Stimulated activated effector memory CD8-positive, alpha-beta T cell treated with anti-CD3 and anti-CD28 coated beads, Interleukin-12 subunit alpha, Interleukin-12 subunit beta, amount 100 ng/mL, for 72 hours (primary cell): ENCODE data around the gene SKA1.
"Not testable (repeated sequence)": the region's sequence is repeated elsewhere in the genome, so short reads cannot be mapped to it uniquely, and the experiment has no call there.

ENCODE experiments used
- ATAC-seq: fragments of 150-1000 bp; cut with Tn5 transposase; 2 replicates; pipeline ENCODE4 v1.10.0; 2021
- DNase-seq, 2 donors: peaks; one replicate each; pipeline ENCODE4 v3.0.0; 2021 to 2022; ENCODE audit warnings: low spot score in 2 of 2
- H3K27ac Mint-ChIP-seq: one replicate; pipeline ENCODE4 v1.8.0; 2022; ENCODE audit warnings: mild to moderate bottlenecking, mixed read lengths
- H3K36me3 Mint-ChIP-seq: one replicate; pipeline ENCODE4 v1.8.0; 2022; ENCODE audit warnings: mild to moderate bottlenecking, mixed read lengths
- H3K4me1 Mint-ChIP-seq: one replicate; pipeline ENCODE4 v1.8.0; 2022; ENCODE audit warnings: mixed read lengths
- H3K4me3 Mint-ChIP-seq: one replicate; pipeline ENCODE4 v1.8.0; 2022; ENCODE audit warnings: mild to moderate bottlenecking, mixed read lengths
- H3K9me3 Mint-ChIP-seq: one replicate; pipeline ENCODE4 v1.8.0; 2022; ENCODE audit warnings: mixed read lengths

The SKA1 gene

GRCh38 chr18:50405582-50406271, 30.9 kb downstream of the SKA1 start:
- no peak overlapping the region for H3K27ac Mint-ChIP-seq
- no peak for ATAC-seq

GRCh38 chr18:50409236-50409635, 34.4 kb downstream of the SKA1 start:
- Mint-ChIP-seq H3K9me3 (no peaks in the 10 kb centered on the region), H3K4me1 (no peaks in the 10 kb centered on the region), H3K4me3 (no peak overlapping the region), H3K36me3 (no peaks in the 10 kb centered on the region), H3K27ac (no peak overlapping the region)
- ATAC-seq (no peak), DNase-seq (no peak)

More at GRCh38 chr18:50405582-50406271, 30.9 kb downstream of the SKA1 start:
- no peak for DNase-seq
- no peak overlapping the region for H3K4me3 Mint-ChIP-seq
- H3K9me3 Mint-ChIP-seq = no peaks in the 10 kb centered on the region
- no peaks in the 10 kb centered on the region for H3K36me3 Mint-ChIP-seq
- no peaks in the 10 kb centered on the region for H3K4me1 Mint-ChIP-seq

GRCh38 chr18:50410008-50410407, 35.2 kb downstream of the SKA1 start:
- no peak for DNase-seq
- no peak for ATAC-seq
- Mint-ChIP-seq H3K4me1 (no peaks in the 10 kb centered on the region), H3K9me3 (no peaks in the 10 kb centered on the region), H3K27ac (no peak overlapping the region), H3K4me3 (no peak overlapping the region), H3K36me3 (no peaks in the 10 kb centered on the region)

- no peak overlapping the region for H3K4me3 Mint-ChIP-seq
- H3K27ac Mint-ChIP-seq = no peak overlapping the region
- no peaks in the 10 kb centered on the region for H3K9me3 Mint-ChIP-seq
- ATAC-seq (no peak), DNase-seq (no peak)
- H3K36me3 Mint-ChIP-seq = no peaks in the 10 kb centered on the region
- H3K4me1 Mint-ChIP-seq = no peaks in the 10 kb centered on the region
Measured at GRCh38 chr18:50410894-50411293, 36.0 kb downstream of the SKA1 start.

- not testable (repeated sequence) for DNase-seq, H3K27ac Mint-ChIP-seq, H3K36me3 Mint-ChIP-seq, H3K9me3 Mint-ChIP-seq, H3K4me3 Mint-ChIP-seq, ATAC-seq, H3K4me1 Mint-ChIP-seq
Measured at GRCh38 chr18:50416832-50417231, 42.0 kb downstream of the SKA1 start.

DNA sequence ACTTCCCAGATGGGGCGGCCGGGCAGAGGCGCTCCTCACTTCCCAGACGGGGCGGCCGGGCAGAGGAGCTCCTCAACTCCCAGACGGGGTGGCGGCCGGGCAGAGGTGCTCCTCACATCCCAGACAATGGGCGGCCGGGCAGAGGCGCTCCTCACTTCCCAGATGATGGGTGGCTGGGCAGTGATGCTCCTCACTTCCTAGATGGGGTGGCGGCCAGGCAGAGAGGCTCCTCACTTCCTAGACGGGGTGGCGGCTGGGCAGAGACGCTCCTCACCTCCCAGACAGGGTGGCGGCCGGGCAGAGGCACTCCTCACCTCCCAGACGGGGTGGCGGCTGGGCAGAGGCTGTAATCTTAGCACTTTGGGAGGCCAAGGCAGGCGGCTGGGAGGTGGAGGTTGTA, 42.9 kb downstream of the SKA1 start:
- H3K4me3 Mint-ChIP-seq, DNase-seq, H3K4me1 Mint-ChIP-seq, H3K36me3 Mint-ChIP-seq, ATAC-seq, H3K9me3 Mint-ChIP-seq, H3K27ac Mint-ChIP-seq: not testable (repeated sequence)

DNA sequence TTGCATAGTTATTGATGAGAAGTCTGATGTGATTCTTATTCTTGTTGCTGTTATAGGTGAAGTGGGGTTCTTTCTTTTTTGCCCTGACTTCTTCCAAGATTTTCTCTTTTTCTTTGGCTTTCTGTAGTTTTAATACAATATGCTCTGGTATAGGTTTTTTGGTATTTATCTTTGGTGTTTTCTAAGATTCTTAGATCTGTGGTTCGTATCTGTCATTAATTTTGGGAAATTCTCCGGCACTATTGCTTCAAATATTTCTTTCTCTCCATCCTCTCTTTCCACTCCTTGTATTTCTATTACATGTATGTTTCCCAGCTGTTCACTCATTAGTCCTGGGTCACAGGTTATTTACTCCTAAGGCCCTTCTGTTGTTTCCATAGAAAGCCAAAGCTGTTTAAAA, 43.8 kb downstream of the SKA1 start:
- DNase-seq (no peak), ATAC-seq (no peak)
- no peaks in the 10 kb centered on the region for H3K36me3 Mint-ChIP-seq
- H3K4me3 Mint-ChIP-seq = no peak overlapping the region
- H3K27ac Mint-ChIP-seq = no peak overlapping the region
- H3K4me1 Mint-ChIP-seq = no peaks in the 10 kb centered on the region
- peaks cover 3% of the 10 kb centered on the region for H3K9me3 Mint-ChIP-seq

DNA sequence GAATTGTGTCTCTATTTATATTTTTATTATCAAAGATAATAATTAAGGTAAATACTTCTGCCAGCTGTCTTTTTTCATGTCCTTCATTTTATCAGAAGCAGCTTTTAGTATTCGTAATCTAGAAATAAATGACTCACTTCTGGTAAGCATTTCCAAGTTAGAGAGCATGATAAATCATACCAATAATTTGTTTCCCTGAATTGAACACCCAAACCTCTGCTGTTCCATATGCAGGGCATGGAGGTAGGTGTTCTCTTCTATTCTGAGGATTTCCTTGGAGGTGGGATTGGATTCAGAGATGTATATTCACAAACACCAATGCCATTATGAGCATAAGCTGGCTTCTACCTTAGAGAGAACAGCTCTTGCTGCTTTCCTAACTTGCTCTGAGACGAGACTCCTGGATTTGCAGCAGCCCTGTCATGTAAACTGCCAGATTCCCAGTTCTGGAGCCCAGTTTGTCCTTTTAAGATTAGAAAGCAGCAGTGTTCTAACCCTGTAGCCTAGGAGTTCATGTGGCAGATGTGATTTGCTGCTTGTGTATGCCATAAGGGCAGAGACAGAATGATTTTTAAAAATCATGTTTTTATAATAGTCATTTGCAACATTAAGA, 47.5 kb downstream of the SKA1 start:
- H3K36me3 Mint-ChIP-seq = no peaks in the 10 kb centered on the region
- no peak overlapping the region for H3K4me3 Mint-ChIP-seq
- DNase-seq = no peak
- no peak for ATAC-seq
- peaks cover 6% of the 10 kb centered on the region for H3K9me3 Mint-ChIP-seq
- H3K27ac Mint-ChIP-seq = no peak overlapping the region
- H3K4me1 Mint-ChIP-seq = no peaks in the 10 kb centered on the region

GRCh38 chr18:50424877-50425690, 50.2 kb downstream of the SKA1 start:
- DNase-seq = no peak
- Mint-ChIP-seq H3K27ac (no peak overlapping the region), H3K4me1 (no peaks in the 10 kb centered on the region), H3K4me3 (no peak overlapping the region), H3K36me3 (no peaks in the 10 kb centered on the region), H3K9me3 (peaks cover 4% of the 10 kb centered on the region)
- no peak for ATAC-seq

GRCh38 chr18:50427896-50428295, 53.0 kb downstream of the SKA1 start:
- no peaks in the 10 kb centered on the region for H3K4me1 Mint-ChIP-seq
- H3K27ac Mint-ChIP-seq = no peak overlapping the region
- DNase-seq (no peak), ATAC-seq (no peak)
- H3K9me3 Mint-ChIP-seq = peaks cover 4% of the 10 kb centered on the region
- H3K36me3 Mint-ChIP-seq = no peaks in the 10 kb centered on the region
- no peak overlapping the region for H3K4me3 Mint-ChIP-seq

DNA sequence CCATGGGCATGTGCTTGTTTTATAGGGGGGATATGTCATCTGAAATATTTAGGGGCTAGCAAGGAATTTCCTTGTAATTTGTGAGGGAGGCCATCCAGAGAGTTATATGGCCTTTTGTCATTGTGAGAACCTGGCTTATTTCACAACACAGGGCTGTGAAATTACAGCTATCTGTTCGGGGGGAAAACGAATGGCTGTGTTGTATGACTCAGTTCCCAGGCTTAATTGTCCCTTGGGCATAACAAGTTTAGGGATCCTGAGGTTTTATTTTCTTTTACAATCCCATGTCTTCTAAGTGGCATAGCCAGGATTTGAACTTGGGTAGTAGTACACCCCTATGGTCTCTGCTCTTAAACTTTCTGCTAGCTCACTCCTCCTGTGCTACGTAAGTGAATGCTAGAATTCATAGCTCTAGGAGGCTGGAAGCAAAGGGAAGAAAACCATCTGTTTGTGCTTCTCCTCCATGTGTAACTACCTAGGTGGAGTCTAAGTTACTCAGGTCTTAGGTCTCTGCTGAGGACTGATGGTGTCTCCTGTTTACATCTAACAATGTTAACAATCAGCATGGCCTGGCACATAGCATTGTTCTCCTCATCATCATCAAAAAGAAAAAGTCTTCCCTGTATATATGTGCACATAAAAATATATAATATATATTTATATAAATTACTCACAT, 53.8 kb downstream of the SKA1 start:
- Mint-ChIP-seq H3K9me3 (peaks cover 4% of the 10 kb centered on the region), H3K4me1 (no peaks in the 10 kb centered on the region), H3K27ac (no peak overlapping the region), H3K4me3 (no peak overlapping the region), H3K36me3 (no peaks in the 10 kb centered on the region)
- ATAC-seq (no peak), DNase-seq (no peak)

- Mint-ChIP-seq H3K27ac (no peak overlapping the region), H3K4me3 (no peak overlapping the region), H3K9me3 (peaks cover 4% of the 10 kb centered on the region), H3K36me3 (no peaks in the 10 kb centered on the region), H3K4me1 (no peaks in the 10 kb centered on the region)
- ATAC-seq (no peak), DNase-seq (no peak)
Measured at GRCh38 chr18:50429207-50429948, 54.5 kb downstream of the SKA1 start.

GRCh38 chr18:50432915-50433314, 58.1 kb downstream of the SKA1 start:
- no peak overlapping the region for H3K4me3 Mint-ChIP-seq
- H3K4me1 Mint-ChIP-seq = no peaks in the 10 kb centered on the region
- no peak overlapping the region for H3K27ac Mint-ChIP-seq
- no peak for DNase-seq
- no peaks in the 10 kb centered on the region for H3K36me3 Mint-ChIP-seq
- no peaks in the 10 kb centered on the region for H3K9me3 Mint-ChIP-seq
- ATAC-seq = no peak

- H3K27ac Mint-ChIP-seq, H3K9me3 Mint-ChIP-seq, H3K4me3 Mint-ChIP-seq, H3K36me3 Mint-ChIP-seq, DNase-seq, H3K4me1 Mint-ChIP-seq, ATAC-seq: not testable (repeated sequence)
Measured at GRCh38 chr18:50436742-50437141, 61.9 kb downstream of the SKA1 start.

DNA sequence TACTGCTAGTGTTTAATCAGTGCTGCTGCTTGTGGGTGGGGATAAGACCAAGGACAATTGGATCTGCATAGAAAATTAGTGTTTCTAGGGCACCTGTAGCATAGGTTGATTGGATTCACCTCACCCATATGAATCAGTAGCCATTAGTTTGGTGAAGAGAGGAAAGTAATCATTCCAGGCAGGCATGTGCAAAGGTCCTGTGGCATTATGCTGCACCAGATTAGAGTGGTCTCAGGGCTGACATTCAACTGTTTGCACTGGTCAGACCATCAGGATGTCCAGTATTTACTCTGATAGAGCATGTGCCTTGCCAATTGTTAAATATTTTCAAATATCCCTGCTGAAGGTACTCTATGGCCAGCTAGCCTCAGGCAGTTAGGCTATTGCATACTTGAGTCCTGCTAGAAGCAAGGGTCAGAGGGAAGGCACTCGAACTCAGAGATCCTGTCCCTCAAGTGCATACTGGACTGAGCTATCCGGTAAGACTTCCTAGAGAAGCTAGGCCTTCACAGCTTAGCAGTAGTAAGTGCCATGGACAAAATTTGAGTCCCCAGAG, 64.7 kb downstream of the SKA1 start:
- ATAC-seq = no peak
- Mint-ChIP-seq H3K9me3 (peaks cover 2% of the 10 kb centered on the region), H3K27ac (no peak overlapping the region), H3K36me3 (no peaks in the 10 kb centered on the region), H3K4me3 (no peak overlapping the region), H3K4me1 (no peaks in the 10 kb centered on the region)
- DNase-seq = no peak
